Neutrophil (primary cell): ENCODE data around the gene NOXA1.

ENCODE experiments used
- H3K27ac ChIP-seq: fragments of 200-600 bp; sonication (generic); 2 replicates; pipeline ENCODE4 v1.5.1; 2016; ENCODE audit warnings: mild to moderate bottlenecking, moderate library complexity
- H3K27me3 ChIP-seq: fragments of 200-600 bp; sonication (generic); 2 replicates; pipeline ENCODE4 v1.6.0; 2016; ENCODE audit warnings: mild to moderate bottlenecking
- H3K36me3 ChIP-seq: fragments of 200-600 bp; sonication (generic); 2 replicates; pipeline ENCODE4 v1.5.1; 2017
- H3K4me1 ChIP-seq, 2 experiments: fragments of 200-600 bp in 1 of 2; sonication (generic) in 1 of 2; 1 replicate in 1 of 2; 2 replicates in 1 of 2; pipeline versions ENCODE4 v1.5.1 to v1.6.1; 2013 to 2016; ENCODE audit warnings: low read depth in 1 of 2, low read length in 1 of 2, mild to moderate bottlenecking in 1 of 2, moderate library complexity in 1 of 2; ENCODE audit not compliant: control insufficient read depth in 1 of 2, insufficient read depth in 1 of 2
- H3K4me3 ChIP-seq, 2 experiments: fragments of 200-600 bp in 1 of 2; sonication (generic) in 1 of 2; 1 replicate in 1 of 2; 2 replicates in 1 of 2; pipeline ENCODE4 v1.5.1; 2013 to 2016; ENCODE audit warnings: low read depth in 1 of 2, low read length in 1 of 2, mild to moderate bottlenecking in 1 of 2, moderate library complexity in 1 of 2
- H3K9me3 ChIP-seq: fragments of 200-600 bp; sonication (generic); 2 replicates; pipeline ENCODE4 v1.5.1; 2016
- TF ChIP-seq, protein P1 (sequence below): fragments of 200-600 bp; sonication (generic); IDR thresholded peaks from 2 replicates; pipeline ENCODE4 v1.5.1; 2016; ENCODE audit warnings: antibody characterized with exemption

Gene NOXA1

DNA sequence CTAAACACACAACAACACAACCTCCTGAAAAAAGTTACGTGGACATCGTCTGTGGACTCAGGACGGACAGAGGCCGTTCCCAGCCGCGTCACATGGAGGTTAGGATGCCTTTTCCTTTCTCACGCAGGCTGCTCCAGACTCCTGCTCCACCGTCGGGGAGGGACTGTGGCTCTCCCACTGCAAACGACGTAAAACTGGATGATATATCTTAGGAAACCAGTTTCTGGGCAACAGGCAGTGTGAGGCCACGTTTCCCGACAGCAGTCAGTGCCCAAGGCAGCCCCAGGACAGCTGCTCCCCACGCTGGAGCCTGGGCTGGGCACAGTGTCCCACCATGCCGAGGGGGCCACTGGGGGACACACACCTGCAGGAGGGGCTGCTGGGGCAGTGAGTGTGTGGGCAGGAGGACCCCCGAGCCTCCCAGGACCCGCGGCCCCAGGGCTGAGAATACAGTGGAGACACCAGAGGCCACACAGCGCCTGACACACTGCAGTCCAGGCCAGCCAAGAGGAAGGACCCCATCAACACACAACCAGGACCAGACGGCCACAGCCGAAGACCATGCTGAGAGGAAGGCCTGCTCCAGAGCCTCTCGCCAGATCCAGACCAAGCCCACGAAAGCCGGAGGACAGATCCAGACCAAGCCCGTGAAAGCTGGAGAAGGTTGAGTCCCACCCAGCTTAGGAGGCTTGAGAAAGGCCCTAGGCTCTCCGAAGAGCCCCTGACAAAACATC is 26.4 kb upstream of the NOXA1 start:
- Histone ChIP-seq H3K27ac (no peak overlapping the region), H3K9me3 (no peaks in the 10 kb centered on the region), H3K4me3 (no peak overlapping the region), H3K27me3 (no peaks in the 10 kb centered on the region), H3K4me1 (no peaks in the 10 kb centered on the region), H3K36me3 (peaks cover 6% of the 10 kb centered on the region)
- TF ChIP-seq, protein P1, sequence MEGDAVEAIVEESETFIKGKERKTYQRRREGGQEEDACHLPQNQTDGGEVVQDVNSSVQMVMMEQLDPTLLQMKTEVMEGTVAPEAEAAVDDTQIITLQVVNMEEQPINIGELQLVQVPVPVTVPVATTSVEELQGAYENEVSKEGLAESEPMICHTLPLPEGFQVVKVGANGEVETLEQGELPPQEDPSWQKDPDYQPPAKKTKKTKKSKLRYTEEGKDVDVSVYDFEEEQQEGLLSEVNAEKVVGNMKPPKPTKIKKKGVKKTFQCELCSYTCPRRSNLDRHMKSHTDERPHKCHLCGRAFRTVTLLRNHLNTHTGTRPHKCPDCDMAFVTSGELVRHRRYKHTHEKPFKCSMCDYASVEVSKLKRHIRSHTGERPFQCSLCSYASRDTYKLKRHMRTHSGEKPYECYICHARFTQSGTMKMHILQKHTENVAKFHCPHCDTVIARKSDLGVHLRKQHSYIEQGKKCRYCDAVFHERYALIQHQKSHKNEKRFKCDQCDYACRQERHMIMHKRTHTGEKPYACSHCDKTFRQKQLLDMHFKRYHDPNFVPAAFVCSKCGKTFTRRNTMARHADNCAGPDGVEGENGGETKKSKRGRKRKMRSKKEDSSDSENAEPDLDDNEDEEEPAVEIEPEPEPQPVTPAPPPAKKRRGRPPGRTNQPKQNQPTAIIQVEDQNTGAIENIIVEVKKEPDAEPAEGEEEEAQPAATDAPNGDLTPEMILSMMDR = no peak

DNA sequence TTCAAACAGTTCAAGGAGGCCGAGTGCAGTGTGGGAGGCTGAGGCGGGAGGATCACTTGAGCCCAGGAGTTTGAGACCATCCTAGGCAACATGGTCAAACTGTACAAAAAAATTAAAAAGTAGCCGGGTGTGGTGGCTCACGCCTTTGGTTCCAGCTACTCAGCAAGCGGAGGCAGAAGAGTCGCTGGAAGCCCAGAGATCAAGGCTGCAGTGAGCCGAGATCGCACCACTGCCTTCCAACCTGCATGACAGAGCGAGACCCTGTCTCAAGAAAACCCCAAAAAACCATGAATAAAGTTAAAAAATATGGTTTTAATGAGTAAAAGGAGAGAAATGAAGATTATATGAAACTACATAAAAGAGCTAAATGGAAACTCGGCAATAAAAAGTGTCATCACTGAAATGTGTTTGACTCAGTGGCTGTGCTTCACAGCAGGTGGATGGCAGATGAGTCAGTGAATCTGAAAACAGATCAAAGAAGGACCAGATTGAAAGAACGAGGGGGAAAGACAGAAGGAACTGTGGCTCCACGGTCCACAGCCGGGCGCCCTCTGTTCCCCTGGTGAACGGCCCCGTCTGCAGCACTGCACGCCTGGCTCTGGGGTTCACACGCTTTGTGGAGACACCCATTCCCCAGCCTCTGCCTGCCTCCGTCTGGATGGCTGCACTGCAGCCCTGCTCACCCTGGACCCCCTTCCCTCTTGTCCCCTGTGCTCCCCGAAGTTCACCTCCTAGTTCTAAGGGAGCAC is 25.3 kb upstream of the NOXA1 start:
- Histone ChIP-seq H3K4me1 (no peaks in the 10 kb centered on the region), H3K36me3 (no peaks in the 10 kb centered on the region), H3K27me3 (no peaks in the 10 kb centered on the region), H3K9me3 (no peaks in the 10 kb centered on the region), H3K27ac (no peak overlapping the region), H3K4me3 (no peak overlapping the region)
- TF ChIP-seq, protein P1 = no peak

DNA sequence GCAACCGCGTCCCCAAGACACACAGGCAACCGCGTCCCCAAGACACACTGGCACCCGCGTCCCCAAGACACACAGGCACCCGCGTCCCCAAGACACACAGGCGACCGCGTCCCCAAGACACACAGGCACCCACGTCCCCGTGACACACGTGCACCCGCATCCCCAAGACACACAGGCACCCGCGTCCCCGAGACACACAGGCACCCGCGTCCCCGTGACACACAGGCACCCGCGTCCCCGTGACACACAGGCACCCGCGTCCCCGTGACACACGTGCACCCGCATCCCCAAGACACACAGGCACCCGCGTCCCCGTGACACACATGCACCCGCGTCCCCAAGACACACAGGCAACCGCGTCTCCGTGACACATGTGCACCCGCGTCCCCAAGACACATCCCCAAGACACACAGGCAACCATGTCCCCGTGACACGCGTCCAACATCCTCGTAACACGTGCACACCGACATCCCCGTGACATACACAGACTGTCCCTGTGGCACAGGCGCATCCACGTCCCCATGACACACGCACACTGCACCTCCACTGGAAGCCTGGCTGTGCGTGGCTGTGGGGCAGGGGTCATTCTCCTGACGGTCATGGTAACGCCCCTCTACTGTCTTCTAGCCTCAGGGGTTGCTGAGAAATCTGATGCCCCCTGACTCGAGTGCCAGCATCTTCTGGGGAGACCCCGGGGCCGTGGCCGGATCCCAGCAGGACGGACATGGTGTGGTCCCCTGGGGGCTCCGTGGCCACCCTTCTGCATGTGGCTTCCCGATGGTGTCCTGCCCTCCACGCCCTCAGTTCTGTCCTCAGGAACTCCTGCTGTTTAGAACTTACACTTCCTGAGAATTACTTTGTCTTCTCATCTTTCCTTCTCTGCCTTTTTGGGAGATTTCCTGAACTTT is 24.4 kb upstream of the NOXA1 start:
- Histone ChIP-seq H3K4me3 (no peak overlapping the region), H3K4me1 (no peaks in the 10 kb centered on the region), H3K27me3 (no peaks in the 10 kb centered on the region), H3K9me3 (no peaks in the 10 kb centered on the region), H3K36me3 (no peaks in the 10 kb centered on the region), H3K27ac (no peak overlapping the region)
- TF ChIP-seq, protein P1 = no peak

DNA sequence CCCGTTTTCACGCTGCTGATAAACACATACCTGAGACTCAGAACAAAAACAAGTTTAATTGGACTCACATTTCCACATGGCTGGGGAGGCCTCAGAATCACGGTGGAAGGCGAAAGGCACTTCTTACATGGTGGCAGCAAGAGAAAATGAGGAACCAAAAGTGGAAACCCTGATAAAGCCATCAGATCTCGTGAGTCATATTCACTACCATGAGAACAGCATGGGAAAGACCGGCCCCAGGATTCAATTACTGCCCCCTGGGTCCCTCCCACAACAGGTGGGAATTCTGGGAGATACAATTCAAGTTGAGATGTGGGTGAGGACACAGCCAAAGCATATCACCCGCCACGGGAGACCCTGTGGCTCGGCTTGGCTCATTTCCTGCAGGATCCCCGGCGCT is 20.4 kb upstream of the NOXA1 start:
- Histone ChIP-seq H3K27me3 (peaks cover 27% of the 10 kb centered on the region), H3K9me3 (no peaks in the 10 kb centered on the region), H3K36me3 (no peaks in the 10 kb centered on the region), H3K4me1 (peaks cover 0 to 5% of the 10 kb centered on the region in 2 experiments), H3K27ac (no peak overlapping the region), H3K4me3 (no peak overlapping the region)
- TF ChIP-seq, protein P1 = no peak

DNA sequence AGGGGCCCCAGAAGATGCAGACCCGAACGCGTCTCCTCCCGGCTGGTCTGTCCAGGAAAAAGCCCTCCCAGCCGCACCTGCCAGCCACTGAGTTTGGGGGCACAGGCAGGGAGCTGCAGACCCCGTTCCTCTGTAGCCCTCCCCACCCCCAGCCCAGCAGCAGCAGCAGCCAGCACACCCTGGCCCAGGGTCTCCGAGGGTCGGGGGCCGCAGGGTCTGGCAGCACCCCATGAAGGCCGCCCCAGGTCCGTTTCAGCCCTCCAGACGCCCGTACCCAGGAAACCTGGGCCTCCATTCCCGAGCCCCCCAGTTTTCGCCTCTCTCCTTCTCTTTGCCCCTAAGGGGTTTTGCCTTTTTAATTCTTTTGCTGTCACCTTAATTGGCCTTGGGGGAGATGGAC is 19.9 kb upstream of the NOXA1 start:
- no peaks in the 10 kb centered on the region for H3K9me3 ChIP-seq
- no peaks in the 10 kb centered on the region for H3K36me3 ChIP-seq
- peaks cover 0 to 5% of the 10 kb centered on the region in 2 experiments for H3K4me1 ChIP-seq
- TF ChIP-seq, protein P1 = no peak
- no peak overlapping the region for H3K27ac ChIP-seq
- H3K27me3 ChIP-seq = peaks cover 32% of the 10 kb centered on the region
- no peak overlapping the region for H3K4me3 ChIP-seq
